ENCODE results near the gene OXTR.

GRCh38 chr3:8709287-8709686, 60.1 kb downstream of the OXTR start:
- TF ChIP-seq CTCF (conservative IDR thresholded peaks at IDR 0.05; ENCODE audit: low read depth, low read length): no peak
- no peak for TF ChIP-seq EZH2 (IDR thresholded peaks at IDR 0.05; ENCODE audit: low read length, unreplicated experiment)

Data from PC-3 (cell line).